ENCODE results near the gene ST3GAL5.
"Not testable (repeated sequence)": the region's sequence is repeated elsewhere in the genome, so short reads cannot be mapped to it uniquely, and the experiment has no call there.

The ST3GAL5 gene

GRCh38 chr2:85917887-85918795 lies 29.4 kb upstream of the ST3GAL5 start:
- DNase-seq: no peak

DNA sequence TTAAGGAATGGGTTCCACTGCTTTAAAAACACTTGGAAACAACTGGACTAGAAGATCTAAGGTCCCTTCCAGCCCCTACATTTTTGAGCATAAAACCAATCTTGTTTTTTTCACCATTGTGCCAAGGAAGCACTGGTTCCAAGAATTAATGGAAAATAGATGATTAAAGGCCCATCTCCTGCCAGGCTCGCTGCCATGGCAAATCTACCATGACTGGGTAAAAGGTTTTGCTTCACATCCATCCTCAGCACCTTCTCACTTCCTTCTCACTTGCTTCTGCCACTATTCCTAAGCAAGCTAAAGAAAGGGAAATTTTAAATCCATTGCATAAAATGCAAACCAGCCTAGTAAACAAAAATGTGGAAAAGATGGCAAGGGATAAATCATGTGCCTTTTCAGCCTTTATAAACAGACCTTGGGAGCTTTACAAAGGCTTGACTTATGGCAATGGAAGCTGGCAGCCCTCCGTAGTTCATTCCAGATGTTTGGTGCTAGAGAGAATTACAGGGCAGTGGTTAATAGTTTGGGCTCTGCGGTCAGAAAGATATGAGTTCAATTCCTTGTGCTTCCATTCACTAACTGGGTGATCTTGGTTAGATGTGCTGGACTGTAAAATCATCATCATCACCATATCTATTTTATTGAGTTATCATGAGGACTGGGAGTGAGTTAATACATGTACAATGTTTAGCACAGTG lies 27.0 kb upstream of the ST3GAL5 start:
- peak; percentile 67 for DNase-seq

DNA sequence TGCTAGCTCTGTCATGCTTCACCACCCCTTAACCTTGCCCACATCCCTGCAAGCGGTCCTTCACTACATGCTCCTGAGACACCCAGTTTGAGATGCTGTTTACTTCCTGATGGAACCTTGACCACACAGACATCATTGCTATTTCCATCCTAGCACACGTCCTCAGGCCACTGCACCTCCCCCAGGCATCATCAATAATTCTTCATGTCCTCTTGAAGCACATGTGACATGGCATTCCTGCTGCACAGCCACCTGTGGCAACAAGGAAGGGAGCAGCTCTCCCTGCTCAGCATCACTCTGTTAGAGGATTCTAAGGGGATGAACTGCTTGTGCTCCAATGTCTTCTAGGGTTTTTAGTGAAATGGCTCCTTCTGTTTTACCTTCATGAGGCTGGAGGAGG lies 26.1 kb upstream of the ST3GAL5 start:
- DNase-seq: no peak

GRCh38 chr2:85913884-85914881 lies 25.4 kb upstream of the ST3GAL5 start:
- DNase-seq: peak; percentile 43

GRCh38 chr2:85911814-85912692 lies 23.3 kb upstream of the ST3GAL5 start:
- DNase-seq: peak; percentile 87

DNA sequence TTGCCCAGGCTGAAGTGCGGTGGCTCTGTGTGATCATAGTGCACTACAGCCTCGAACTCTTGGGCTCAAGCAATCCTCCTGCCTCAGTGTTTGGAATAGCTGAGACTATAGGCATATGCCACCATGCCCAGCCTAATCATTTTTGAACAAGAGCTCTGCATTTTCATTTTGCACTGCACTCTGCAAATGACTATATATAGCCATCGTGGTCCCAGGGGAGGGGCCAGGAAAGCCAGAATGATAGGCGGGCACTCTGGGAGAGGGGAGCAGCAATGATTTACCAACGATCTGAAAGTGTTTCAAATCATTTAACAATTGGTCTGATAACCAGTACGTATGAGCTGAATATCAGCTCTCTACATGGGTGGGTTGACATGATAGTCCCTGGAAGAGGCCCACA lies 22.3 kb upstream of the ST3GAL5 start:
- no peak for DNase-seq

- DNase-seq: no peak
Observed at GRCh38 chr2:85909005-85909404, 20.2 kb upstream of the ST3GAL5 start.

DNA sequence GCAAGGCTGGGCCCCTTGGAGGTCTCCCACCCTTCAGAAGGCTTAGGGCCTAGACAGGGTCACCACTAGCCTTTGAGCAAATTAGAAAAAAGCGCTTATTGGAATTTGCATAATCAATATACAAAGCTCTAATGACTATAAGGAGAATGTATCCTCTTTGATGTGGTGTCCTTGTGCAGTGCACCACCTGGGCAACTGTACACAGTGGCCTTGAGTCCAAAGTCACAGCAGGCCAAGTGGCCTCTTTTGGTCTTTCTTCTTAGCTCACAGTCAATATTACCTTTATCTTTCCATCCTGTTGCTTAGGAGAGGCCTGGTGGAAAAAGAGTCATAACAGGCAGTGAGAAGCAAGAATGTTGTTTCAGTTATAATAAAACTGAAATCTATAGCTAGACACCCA lies 19.7 kb upstream of the ST3GAL5 start:
- no peak for DNase-seq

DNA sequence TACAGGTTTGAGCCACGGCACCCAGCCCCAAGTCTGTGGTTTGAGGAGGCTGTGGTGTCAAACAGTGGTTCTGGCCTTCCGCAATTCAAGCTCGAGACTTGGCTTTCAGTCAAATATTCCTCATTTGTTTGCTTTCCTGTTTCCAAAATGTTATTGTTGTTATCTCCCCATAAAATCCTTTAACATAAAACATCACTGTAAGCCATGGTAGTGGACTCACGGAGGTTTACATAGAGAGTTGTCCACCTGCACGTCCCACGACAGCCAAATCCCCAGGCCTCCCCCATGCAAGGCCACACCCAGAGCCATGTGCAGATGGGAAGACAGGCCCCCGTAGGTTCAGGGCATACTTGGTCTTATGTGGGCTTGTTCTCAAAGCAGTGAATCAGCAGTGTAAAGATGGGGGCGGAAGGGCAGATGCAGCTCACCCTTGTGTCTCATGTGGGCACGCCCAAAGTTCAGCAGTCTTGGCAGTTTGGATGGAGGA lies 18.9 kb upstream of the ST3GAL5 start:
- no peak for DNase-seq

- no peak for DNase-seq
Observed at GRCh38 chr2:85906748-85907147, 18.0 kb upstream of the ST3GAL5 start.

DNA sequence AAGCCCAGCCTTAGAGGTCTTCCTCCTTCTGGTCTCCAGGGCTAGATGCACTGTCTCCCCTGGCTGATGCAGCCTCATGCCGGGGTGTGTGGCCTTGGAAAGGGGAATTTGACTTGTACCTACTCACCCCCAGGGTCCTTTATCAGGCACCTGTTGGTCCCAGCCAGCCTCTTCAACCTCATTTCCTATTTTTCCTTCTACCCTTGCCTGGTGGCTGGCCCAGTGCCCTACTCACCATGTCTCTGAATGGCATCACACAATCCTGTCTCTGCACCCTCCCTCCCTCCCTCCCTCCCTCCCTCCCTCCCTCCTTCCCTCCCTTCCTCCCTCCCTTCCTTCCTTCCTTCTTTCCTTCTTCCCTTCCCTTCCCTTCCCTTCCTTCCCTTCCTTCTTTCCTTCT lies 17.1 kb upstream of the ST3GAL5 start:
- DNase-seq: no peak

DNA sequence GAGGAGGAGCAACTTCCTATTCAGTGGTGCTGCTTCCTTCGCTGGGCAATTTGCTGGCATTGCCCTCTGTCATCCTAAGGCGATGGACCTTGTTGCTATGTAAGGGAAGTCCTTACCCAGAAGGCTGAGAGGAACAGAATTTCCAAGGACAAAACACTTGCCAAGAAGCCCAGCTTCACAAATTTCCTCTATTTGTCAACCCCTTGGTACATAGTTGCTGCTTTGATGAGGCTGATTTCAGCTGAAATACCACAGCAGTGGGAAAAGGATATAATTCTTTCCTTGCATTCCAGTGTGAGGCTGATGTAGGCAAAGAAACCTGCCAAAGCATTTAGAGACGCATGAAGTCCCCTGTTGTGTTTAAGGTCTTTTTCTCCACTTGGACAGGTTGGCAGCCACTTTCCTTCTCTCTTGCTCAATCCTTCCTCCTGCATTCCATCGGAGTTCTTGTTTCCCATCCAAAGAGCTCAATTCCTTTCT lies 16.4 kb upstream of the ST3GAL5 start:
- peak; percentile 78 for DNase-seq

DNA sequence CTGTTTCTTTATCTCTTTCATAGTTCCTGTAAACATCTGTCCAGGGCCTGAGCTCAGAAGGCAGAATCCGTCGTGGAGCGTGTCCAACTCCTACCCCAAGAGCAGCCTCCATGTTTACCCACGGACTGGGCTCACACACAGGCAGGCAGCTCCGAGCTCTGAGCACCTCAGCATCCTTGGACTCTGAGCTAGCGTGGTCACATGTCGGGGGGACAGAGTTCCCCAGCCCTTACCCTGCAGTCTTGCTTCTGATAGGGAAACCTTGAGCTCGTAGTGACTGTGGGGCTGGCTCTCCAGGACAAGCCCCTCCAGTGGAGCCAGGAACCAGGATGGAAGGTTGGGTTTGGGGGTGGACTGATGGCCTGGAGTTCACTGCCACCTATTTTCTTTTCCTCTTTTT lies 15.1 kb upstream of the ST3GAL5 start:
- no peak for DNase-seq

GRCh38 chr2:85902496-85902895 lies 13.7 kb upstream of the ST3GAL5 start:
- DNase-seq: peak; percentile 83

- DNase-seq: no peak
Observed at GRCh38 chr2:85901155-85901554, 12.4 kb upstream of the ST3GAL5 start.

DNA sequence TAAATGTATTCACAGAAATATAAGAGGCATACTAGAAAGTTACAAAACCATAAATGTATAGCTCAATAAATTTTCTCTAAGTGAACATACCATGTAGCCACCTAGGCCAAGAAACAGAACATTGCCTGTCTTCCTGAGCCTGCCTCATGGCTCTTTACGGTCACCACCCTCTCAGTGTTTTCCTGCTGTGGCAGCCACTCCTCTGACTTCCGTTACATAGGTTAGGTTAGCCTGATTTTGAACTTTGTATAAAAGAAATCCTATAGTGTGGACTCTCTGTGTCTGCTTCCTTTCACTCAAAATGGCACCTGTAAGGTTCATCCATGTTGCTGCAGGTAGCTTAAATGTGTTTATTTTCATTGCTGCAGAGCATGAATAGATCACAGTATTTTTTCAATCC lies 11.6 kb upstream of the ST3GAL5 start:
- DNase-seq: no peak

DNA sequence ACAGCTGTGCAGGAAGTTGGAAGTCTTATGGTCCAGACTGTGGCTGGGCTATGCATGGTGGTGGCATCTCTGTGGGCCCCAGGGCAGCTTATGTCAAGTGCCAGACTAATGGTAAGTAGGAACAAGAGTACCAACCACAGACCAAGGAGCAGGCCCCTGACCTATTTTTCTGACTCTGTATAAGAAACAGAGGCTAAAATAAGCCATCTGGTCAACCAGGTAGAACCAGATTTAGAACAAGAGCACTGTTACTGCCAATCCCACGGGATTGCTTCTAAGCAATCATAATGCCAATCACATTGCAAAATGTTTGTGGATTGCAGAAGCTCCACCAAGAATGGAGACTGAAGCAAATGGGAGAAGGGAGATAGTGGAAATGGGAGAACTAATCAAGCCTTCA lies 11.1 kb upstream of the ST3GAL5 start:
- DNase-seq: no peak

- no peak for DNase-seq
Observed at GRCh38 chr2:85899284-85899683, 10.5 kb upstream of the ST3GAL5 start.

DNA sequence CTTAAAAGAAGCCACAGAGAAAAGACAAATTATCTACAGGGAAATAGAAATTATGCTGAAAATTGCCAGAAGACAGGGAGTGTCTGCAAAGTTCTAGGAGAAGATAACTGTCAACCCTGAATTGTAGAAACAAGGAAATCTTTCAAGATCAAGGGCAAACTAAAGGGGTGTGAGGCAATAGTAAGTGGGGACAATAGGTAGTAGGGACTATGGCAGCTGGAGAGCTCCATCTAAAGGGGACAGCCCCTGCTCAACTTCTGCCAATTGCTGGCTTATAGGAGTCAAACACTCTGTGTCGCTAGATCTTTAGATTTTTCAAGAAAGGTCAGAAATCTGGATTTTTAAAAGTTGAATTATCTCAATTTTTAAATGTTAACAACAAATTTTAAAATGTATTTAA lies 10.1 kb upstream of the ST3GAL5 start:
- DNase-seq: no peak

- not testable (repeated sequence) for DNase-seq
Observed at GRCh38 chr2:85894554-85895278, 5.9 kb upstream of the ST3GAL5 start.
